A549 (cell line): ENCODE data around the gene ADAT2. TPM values are rescaled to one million over a fixed set of nuclear protein-coding genes. Genes with fewer than 3 reads are reported as not detected.
A peak's percentile ranks its signal among the peaks of the same experiment; 100 is the strongest.

Source experiments
- ATAC-seq, 2 experiments: fragments of 200-7000 bp in 1 of 2; fragments of >200 bp in 1 of 2; cut with Nextera tagmentation in 1 of 2; cut with Tn5 transposase in 1 of 2; 3 replicates each; pipeline versions ENCODE4 v1.8.0 to v1.9.1; 2018 to 2020; ENCODE audit warnings: mild to moderate bottlenecking in 1 of 2, moderate library complexity in 1 of 2
- CTCF ChIA-PET: fragments of 300-600 bp; sonication (Branson Sonifier 250); formaldehyde crosslinking; extraction: SDS; loops from one replicate; lab custom pipeline; 2021; ENCODE audit warnings: antibody characterized with exemption, inconsistent platforms; lab: Yijun Ruan, JAX
- POLR2A ChIA-PET: fragments of 350-600 bp; formaldehyde crosslinking; extraction: SDS; loops from one replicate; lab custom pipeline; 2021; ENCODE audit warnings: antibody characterized with exemption, inconsistent platforms; lab: Yijun Ruan, JAX
- DNase-seq, 2 experiments: peaks; one replicate each; pipeline versions ENCODE4 v3.0.0 to v3.0.0-alpha.2; 2011 to 2016; ENCODE audit warnings: low read depth in 1 of 2, low spot score in 1 of 2
- FAIRE-seq: peaks from 2 replicates; lab custom pipeline; 2011; peaks lifted over from hg19 to GRCh38; lab: Jason Lieb, UNC
- H3K27ac ChIP-seq, 2 experiments: fragments of >200 bp; sonication (Bioruptor Twin); formaldehyde crosslinking; 3 replicates each; pipeline ENCODE4 v1.5.1; 2016 to 2017
- H3K4me1 ChIP-seq: fragments of >200 bp; sonication (Bioruptor Twin); formaldehyde crosslinking; 3 replicates; pipeline ENCODE4 v1.6.1; 2016
- H3K4me2 ChIP-seq: fragments of >200 bp; sonication (Bioruptor Twin); formaldehyde crosslinking; 3 replicates; pipeline ENCODE4 v1.6.1; 2016
- H3K4me3 ChIP-seq: fragments of >200 bp; sonication (Bioruptor Twin); formaldehyde crosslinking; 3 replicates; pipeline ENCODE4 v1.5.1; 2016
- H3K9me3 ChIP-seq: fragments of >200 bp; sonication (Bioruptor Twin); formaldehyde crosslinking; 3 replicates; pipeline ENCODE4 v1.6.1; 2016
- CBX8 ChIP-seq: fragments of 200-600 bp; sonication (generic); IDR thresholded peaks from 2 replicates; pipeline ENCODE4 v1.6.1; 2016
- CEBPB ChIP-seq, 2 experiments: fragments of >200 bp in 1 of 2; sonication (Bioruptor Twin) in 1 of 2; formaldehyde crosslinking in 1 of 2; IDR thresholded peaks; 2 replicates each; pipeline ENCODE4 v1.6.1; 2012 to 2016
- CHD4 ChIP-seq: fragments of 200-600 bp; sonication (generic); IDR thresholded peaks from 2 replicates; pipeline ENCODE4 v1.6.1; 2016; ENCODE audit warnings: antibody characterized with exemption, mild to moderate bottlenecking, borderline replicate concordance
- ELK1 ChIP-seq: fragments of 150-350 bp; IDR thresholded peaks from 2 replicates; pipeline ENCODE4 v1.6.1; 2014; ENCODE audit warnings: low read depth, mild to moderate bottlenecking, low read length
- EP300 ChIP-seq, 2 experiments: fragments of >200 bp; sonication (Bioruptor Twin); formaldehyde crosslinking; IDR thresholded peaks; 2 replicates in 1 of 2; 3 replicates in 1 of 2; pipeline ENCODE4 v1.6.1; 2016 to 2017
- ESRRA ChIP-seq: fragments of 150-350 bp; IDR thresholded peaks from 2 replicates; pipeline ENCODE4 v1.6.1; 2014; ENCODE audit warnings: mild to moderate bottlenecking, low read length, borderline replicate concordance
- FOSL2 ChIP-seq, 2 experiments: fragments of 450-650 bp in 1 of 2; fragments of >200 bp in 1 of 2; sonication (Bioruptor Twin) in 1 of 2; formaldehyde crosslinking; IDR thresholded peaks; 2 replicates each; pipeline versions ENCODE4 v1.5.0 to v1.6.1; 2016 to 2020; ENCODE audit warnings: mild to moderate bottlenecking in 1 of 2, moderate library complexity in 1 of 2
- HMGXB4 ChIP-seq: fragments of 250-450 bp; sonication (Bioruptor Pico); IDR thresholded peaks from 2 replicates; pipeline ENCODE4 v1.5.0; 2021; ENCODE audit warnings: mild to moderate bottlenecking, moderate library complexity, borderline replicate concordance
- HOXB5 ChIP-seq: fragments of 250-450 bp; sonication (Bioruptor Pico); IDR thresholded peaks from 2 replicates; pipeline ENCODE4 v1.5.0; 2020; ENCODE audit warnings: mild to moderate bottlenecking, moderate library complexity
- JUN ChIP-seq, 2 experiments: fragments of >200 bp; sonication (Bioruptor Twin); formaldehyde crosslinking; IDR thresholded peaks; 2 replicates in 1 of 2; 3 replicates in 1 of 2; pipeline ENCODE4 v1.6.1; 2016 to 2017
- KDM1A ChIP-seq: fragments of 200-600 bp; sonication (generic); IDR thresholded peaks from 2 replicates; pipeline ENCODE4 v1.6.1; 2016; ENCODE audit warnings: low read depth, mild to moderate bottlenecking
- MAX ChIP-seq: IDR thresholded peaks from 2 replicates; pipeline ENCODE4 v1.6.1; 2012
- MAZ ChIP-seq: fragments of 150-350 bp; IDR thresholded peaks from 2 replicates; pipeline ENCODE4 v1.6.1; 2014; ENCODE audit warnings: antibody characterized with exemption, low read depth, low read length, borderline replicate concordance
- NPAS2 ChIP-seq: fragments of 250-450 bp; sonication (Bioruptor Pico); IDR thresholded peaks from 2 replicates; pipeline ENCODE4 v1.8.0; 2022; ENCODE audit warnings: mild to moderate bottlenecking, moderate library complexity, borderline replicate concordance
- PHF8 ChIP-seq: fragments of 200-600 bp; sonication (generic); IDR thresholded peaks from 2 replicates; pipeline ENCODE4 v1.6.1; 2016; ENCODE audit warnings: low read depth, mild to moderate bottlenecking, antibody characterized with exemption, moderate library complexity, borderline replicate concordance
- POLR2A ChIP-seq: IDR thresholded peaks from 2 replicates; pipeline ENCODE4 v1.6.1; 2012; ENCODE audit warnings: mild to moderate bottlenecking, low read length
- RAD21 ChIP-seq, 2 experiments: fragments of >200 bp in 1 of 2; sonication (Bioruptor Twin) in 1 of 2; formaldehyde crosslinking in 1 of 2; IDR thresholded peaks in 1 of 2; conservative IDR thresholded peaks in 1 of 2; 2 replicates in 1 of 2; 3 replicates in 1 of 2; pipeline ENCODE4 v1.6.1; 2012 to 2018; ENCODE audit warnings: inconsistent platforms in 1 of 2
- RCOR1 ChIP-seq: fragments of 150-350 bp; IDR thresholded peaks from 2 replicates; pipeline ENCODE4 v1.6.1; 2014; ENCODE audit warnings: antibody characterized with exemption, low read length, low read depth
- RFX5 ChIP-seq: fragments of 450-650 bp; IDR thresholded peaks from 2 replicates; pipeline ENCODE4 v1.7.1; 2014; ENCODE audit warnings: antibody characterized with exemption, mild to moderate bottlenecking, moderate library complexity
- SMC3 ChIP-seq: fragments of >200 bp; sonication (Bioruptor Twin); formaldehyde crosslinking; IDR thresholded peaks from 3 replicates; pipeline ENCODE4 v1.6.1; 2018; ENCODE audit warnings: inconsistent platforms
- TFCP2L1 ChIP-seq: fragments of 250-450 bp; sonication (Bioruptor Pico); IDR thresholded peaks from 2 replicates; pipeline ENCODE4 v1.5.0; 2021; ENCODE audit warnings: mild to moderate bottlenecking
- ZFP36 ChIP-seq: fragments of 450-650 bp; IDR thresholded peaks from 2 replicates; pipeline ENCODE4 v1.6.1; 2014; ENCODE audit warnings: borderline replicate concordance; ENCODE audit not compliant: partially characterized antibody
- ZNF302 ChIP-seq: fragments of 250-450 bp; sonication (Bioruptor Pico); IDR thresholded peaks from 2 replicates; pipeline ENCODE4 v1.9.0; 2021; ENCODE audit warnings: inconsistent platforms, mild to moderate bottlenecking, moderate library complexity
- WGBS: methylation state at CpG from one replicate; pipeline ENCODE4 v1.1.6; 2017; ENCODE audit errors: missing lambda C conversion rate; 5-methylcytosine and 5-hydroxymethylcytosine counted together
- polyA plus RNA-seq, 4 experiments: library from polyadenylated mRNA; depleted of rRNA in 3 of 4; stranded (reverse); fragments of >200 nt; fragmentation: RNase III in 1 of 4; extraction: RNeasy Plus Mini Kit Qiagen cat#74134 plus additional on column Dnase treatment in 1 of 4; gene quantifications; 2 replicates in 3 of 4; 3 replicates in 1 of 4; pipeline ENCODE4 v1.2.3, GENCODE V29; 2011 to 2017
- TF ChIP-seq, protein P1 (sequence below): fragments of >200 bp; sonication (Bioruptor Twin); formaldehyde crosslinking; IDR thresholded peaks from 3 replicates; pipeline ENCODE4 v1.6.1; 2016
- TF ChIP-seq, protein P2 (sequence below): IDR thresholded peaks from 2 replicates; pipeline ENCODE4 v1.6.1; 2012; ENCODE audit warnings: low read depth, borderline replicate concordance

The ADAT2 gene
- polyA plus RNA-seq, 2 of the 4 experiments (the other 2 are of a cell fraction) = 7.1 to 8.0 TPM

- no peak for TF ChIP-seq ELK1
- TF ChIP-seq ZNF302 = no peak
- no peak for TF ChIP-seq MAX
- TF ChIP-seq RCOR1 = no peak
- TF ChIP-seq CHD4 = no peak
- no peak for TF ChIP-seq SMC3
- no peak for TF ChIP-seq JUN (IDR thresholded peaks at IDR 0.05)
- no peak for TF ChIP-seq POLR2A
- TF ChIP-seq, protein P1, sequence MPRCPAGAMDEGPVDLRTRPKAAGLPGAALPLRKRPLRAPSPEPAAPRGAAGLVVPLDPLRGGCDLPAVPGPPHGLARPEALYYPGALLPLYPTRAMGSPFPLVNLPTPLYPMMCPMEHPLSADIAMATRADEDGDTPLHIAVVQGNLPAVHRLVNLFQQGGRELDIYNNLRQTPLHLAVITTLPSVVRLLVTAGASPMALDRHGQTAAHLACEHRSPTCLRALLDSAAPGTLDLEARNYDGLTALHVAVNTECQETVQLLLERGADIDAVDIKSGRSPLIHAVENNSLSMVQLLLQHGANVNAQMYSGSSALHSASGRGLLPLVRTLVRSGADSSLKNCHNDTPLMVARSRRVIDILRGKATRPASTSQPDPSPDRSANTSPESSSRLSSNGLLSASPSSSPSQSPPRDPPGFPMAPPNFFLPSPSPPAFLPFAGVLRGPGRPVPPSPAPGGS = no peak
- no peak for TF ChIP-seq MAZ
- no peak for TF ChIP-seq RFX5
- no peak for TF ChIP-seq ESRRA
- TF ChIP-seq CBX8 = no peak
- no peaks in the 10 kb centered on the region for H3K4me1 ChIP-seq
- peak in 1 of 2 experiments; percentile 39; a peak in 1 of 6 replicates for ATAC-seq
- POLR2A ChIA-PET = no interaction called here
- WGBS = 92% methylated on average over 8 of the region's 8 CpGs
- FAIRE-seq = no peak
- H3K27ac ChIP-seq = no peak overlapping the region
- DNase-seq = no peak
- no peak overlapping the region for H3K4me2 ChIP-seq
- H3K9me3 ChIP-seq = no peaks in the 10 kb centered on the region
- H3K4me3 ChIP-seq = no peak overlapping the region
- CTCF ChIA-PET = no interaction called here
Measured at GRCh38 chr6:143490775-143491174, 40.3 kb upstream of the ADAT2 start.

DNA sequence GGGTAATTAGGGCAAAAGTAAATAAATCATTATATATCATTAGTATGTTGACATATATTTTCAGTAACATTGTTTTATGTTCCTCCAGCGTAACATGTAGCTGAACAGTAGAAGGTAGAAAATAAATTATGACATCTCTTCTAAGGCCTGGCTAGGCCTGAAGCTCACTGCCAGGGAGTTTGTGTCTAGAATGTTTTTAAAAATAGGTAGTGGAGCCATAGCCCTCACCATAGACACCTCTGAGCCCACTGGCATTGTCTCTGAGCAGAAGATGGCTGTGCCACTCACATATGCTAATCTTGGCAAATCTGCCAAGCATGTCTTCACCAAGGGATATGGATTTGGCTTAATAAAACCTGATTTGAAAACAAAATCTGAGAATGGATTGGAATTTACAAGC is 39.7 kb upstream of the ADAT2 start:
- no peak for ATAC-seq
- CTCF ChIA-PET = no interaction called here
- H3K4me2 ChIP-seq = no peak overlapping the region
- TF ChIP-seq HOXB5 (CRISPR knock-in tag) (no peak), FOSL2 (IDR thresholded peaks at IDR 0.05) (no peak), FOSL2 (CRISPR knock-in tag; IDR thresholded peaks at IDR 0.05) (no peak), POLR2A (no peak), SMC3 (no peak), KDM1A (no peak), TFCP2L1 (no peak)
- TF ChIP-seq, all 56 proteins: peak for 0
- no peak overlapping the region for H3K4me3 ChIP-seq
- POLR2A ChIA-PET = no interaction called here
- WGBS = 88% methylated on average over 1 of the region's 1 CpG
- DNase-seq (no peak), FAIRE-seq (no peak)
- H3K27ac ChIP-seq = no peak overlapping the region
- H3K9me3 ChIP-seq = no peaks in the 10 kb centered on the region
- no peaks in the 10 kb centered on the region for H3K4me1 ChIP-seq

GRCh38 chr6:143486752-143487151 is 36.3 kb upstream of the ADAT2 start:
- FAIRE-seq (no peak), ATAC-seq (no peak), DNase-seq (no peak)
- TF ChIP-seq ZFP36 (no peak), EP300 (IDR thresholded peaks at IDR 0.05) (no peak), NPAS2 (CRISPR knock-in tag) (no peak), RAD21 (conservative IDR thresholded peaks at IDR 0.05 in 1 of 2, IDR thresholded peaks at IDR 0.05 in 1 of 2) (no peak), ELK1 (no peak), HMGXB4 (no peak), CEBPB (IDR thresholded peaks at IDR 0.05) (no peak), PHF8 (no peak)
- TF ChIP-seq, protein P2, sequence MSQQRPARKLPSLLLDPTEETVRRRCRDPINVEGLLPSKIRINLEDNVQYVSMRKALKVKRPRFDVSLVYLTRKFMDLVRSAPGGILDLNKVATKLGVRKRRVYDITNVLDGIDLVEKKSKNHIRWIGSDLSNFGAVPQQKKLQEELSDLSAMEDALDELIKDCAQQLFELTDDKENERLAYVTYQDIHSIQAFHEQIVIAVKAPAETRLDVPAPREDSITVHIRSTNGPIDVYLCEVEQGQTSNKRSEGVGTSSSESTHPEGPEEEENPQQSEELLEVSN = no peak
- CTCF ChIA-PET = interaction anchor here (0.8 kb wide), 1 partner anchor 63 kb away, joined by 3 read pairs; no protein-coding TSS in a partner anchor
- no peak overlapping the region for H3K4me2 ChIP-seq
- H3K27ac ChIP-seq = no peak overlapping the region
- POLR2A ChIA-PET = no interaction called here
- H3K9me3 ChIP-seq = no peaks in the 10 kb centered on the region
- H3K4me3 ChIP-seq = no peak overlapping the region
- no peaks in the 10 kb centered on the region for H3K4me1 ChIP-seq
- 94% methylated on average over 3 of the region's 3 CpGs for WGBS
